Skeletal muscle satellite cell (primary cell): Measurements from ENCODE around the gene CMTM2.
"Not testable (repeated sequence)": the region's sequence is repeated elsewhere in the genome, so short reads cannot be mapped to it uniquely, and the experiment has no call there.

Experiments used
- H3K27me3 ChIP-seq: 2 replicates; pipeline ENCODE4 v1.7.0; 2013; ENCODE audit warnings: low read length; ENCODE audit not compliant: control insufficient read depth, insufficient read depth
- H3K36me3 ChIP-seq: 2 replicates; pipeline ENCODE4 v1.7.0; 2013; ENCODE audit warnings: mild to moderate bottlenecking, control low read depth, low read length; ENCODE audit not compliant: insufficient read depth
- H3K4me1 ChIP-seq: 2 replicates; pipeline ENCODE4 v1.7.0; 2013; ENCODE audit warnings: low read length; ENCODE audit not compliant: control insufficient read depth, insufficient read depth
- H3K4me2 ChIP-seq: 2 replicates; pipeline ENCODE4 v1.7.0; 2013; ENCODE audit warnings: mild to moderate bottlenecking, low read length
- H3K4me3 ChIP-seq: 2 replicates; pipeline ENCODE4 v1.7.0; 2013; ENCODE audit warnings: low read length
- H3K9ac ChIP-seq: 2 replicates; pipeline ENCODE4 v1.7.0; 2013; ENCODE audit warnings: mild to moderate bottlenecking, low read depth, low read length, moderate library complexity
- H3K9me3 ChIP-seq: replicated peaks from 2 replicates; pipeline ENCODE4 v1.7.0; 2013; ENCODE audit warnings: mild to moderate bottlenecking, control low read depth, low read length

CMTM2 gene

DNA sequence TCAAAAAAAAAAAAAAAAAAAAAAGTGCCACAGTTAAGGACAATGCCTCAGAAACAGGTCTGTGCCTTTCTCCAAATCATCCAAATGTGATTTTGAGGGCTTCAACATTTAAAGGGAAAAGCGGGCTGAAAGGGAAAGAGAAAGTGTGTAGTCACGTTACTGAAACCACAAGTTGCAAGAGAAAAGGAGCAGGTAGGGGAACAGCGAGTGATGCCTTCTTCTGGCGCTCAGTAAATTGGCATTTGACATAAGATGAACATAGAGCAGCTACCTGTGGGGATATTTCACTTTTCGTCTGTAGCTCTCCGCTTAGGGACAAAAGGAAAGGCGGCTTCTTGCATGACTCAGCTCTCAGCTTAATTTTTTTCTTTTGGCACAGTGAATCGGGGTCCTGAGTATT is 11.1 kb downstream of the CMTM2 start:
- no peak overlapping the region for H3K9ac ChIP-seq
- peaks cover 11% of the 10 kb centered on the region for H3K27me3 ChIP-seq
- H3K4me3 ChIP-seq: no peak overlapping the region
- no peak overlapping the region for H3K4me2 ChIP-seq
- H3K36me3 ChIP-seq: no peaks in the 10 kb centered on the region
- no peaks in the 10 kb centered on the region for H3K9me3 ChIP-seq
- no peaks in the 10 kb centered on the region for H3K4me1 ChIP-seq

DNA sequence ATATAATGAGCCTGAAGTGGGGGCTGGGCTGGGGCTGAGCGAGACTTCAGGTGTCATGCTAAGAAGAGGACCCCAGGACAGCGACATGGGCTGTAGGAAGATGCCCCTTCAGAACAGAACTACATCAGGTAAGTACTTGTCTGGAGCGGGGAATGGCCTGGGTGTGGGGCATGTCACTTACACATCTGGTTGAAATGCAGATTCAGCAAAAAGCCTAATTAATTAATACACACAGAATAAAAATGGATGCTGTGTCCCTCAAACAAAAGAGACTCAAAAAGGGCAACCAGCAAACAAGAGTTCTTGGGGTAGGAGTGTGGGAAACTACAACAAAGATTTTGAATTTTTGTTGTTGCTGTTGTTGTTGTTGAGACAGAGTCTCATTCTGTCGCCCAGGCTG is 11.8 kb downstream of the CMTM2 start:
- no peak overlapping the region for H3K9ac ChIP-seq
- H3K36me3 ChIP-seq: no peaks in the 10 kb centered on the region
- H3K4me1 ChIP-seq: no peaks in the 10 kb centered on the region
- peaks cover 11% of the 10 kb centered on the region for H3K27me3 ChIP-seq
- H3K4me3 ChIP-seq: no peak overlapping the region
- H3K9me3 ChIP-seq: no peaks in the 10 kb centered on the region
- H3K4me2 ChIP-seq: no peak overlapping the region

DNA sequence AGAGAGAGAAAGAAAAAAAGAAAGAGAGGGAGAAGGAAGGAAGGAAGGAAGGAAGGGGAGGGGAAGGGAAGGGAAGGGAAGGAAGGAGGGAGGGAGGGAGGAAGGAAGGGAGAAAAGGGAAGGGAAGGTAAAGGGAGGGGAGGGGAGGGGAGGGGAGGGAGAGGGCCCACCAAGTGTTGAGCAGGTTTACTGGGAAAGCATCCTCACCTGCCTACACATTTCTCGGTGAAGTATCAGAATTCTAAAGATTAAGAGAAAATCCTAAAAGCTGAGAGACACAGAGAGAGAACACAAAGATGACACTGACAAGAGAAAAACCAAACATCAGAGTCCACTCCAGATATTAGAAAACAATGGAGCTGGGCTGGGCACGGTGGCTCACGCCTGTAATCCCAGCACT is 13.0 kb downstream of the CMTM2 start:
- H3K9me3 ChIP-seq: no peaks in the 10 kb centered on the region
- H3K4me3 ChIP-seq: no peak overlapping the region
- no peak overlapping the region for H3K4me2 ChIP-seq
- no peaks in the 10 kb centered on the region for H3K36me3 ChIP-seq
- H3K9ac ChIP-seq: no peak overlapping the region
- peaks cover 11% of the 10 kb centered on the region for H3K27me3 ChIP-seq
- H3K4me1 ChIP-seq: no peaks in the 10 kb centered on the region

DNA sequence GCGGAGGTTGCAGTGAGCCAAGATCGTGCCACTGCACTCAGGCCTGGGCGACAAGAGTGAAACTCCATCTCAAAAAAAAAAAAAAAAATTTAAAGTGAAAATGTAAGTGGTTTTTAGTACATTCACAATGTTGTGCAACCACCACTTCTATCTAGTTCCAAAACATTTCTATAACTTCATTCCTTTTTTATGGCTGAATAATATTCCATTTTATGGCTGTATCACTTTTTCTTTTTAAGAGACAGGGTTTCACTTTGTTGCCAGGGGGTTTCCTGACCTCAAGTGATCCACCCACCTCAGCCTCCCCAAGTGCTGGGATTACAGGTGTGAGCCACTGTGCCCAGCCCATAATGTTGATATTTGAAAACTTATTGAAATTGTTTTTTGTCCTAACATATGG is 13.6 kb downstream of the CMTM2 start:
- Histone ChIP-seq H3K4me1 (no peaks in the 10 kb centered on the region), H3K9me3 (no peaks in the 10 kb centered on the region), H3K9ac (no peak overlapping the region), H3K4me3 (no peak overlapping the region), H3K4me2 (no peak overlapping the region), H3K27me3 (peaks cover 11% of the 10 kb centered on the region), H3K36me3 (no peaks in the 10 kb centered on the region)

DNA sequence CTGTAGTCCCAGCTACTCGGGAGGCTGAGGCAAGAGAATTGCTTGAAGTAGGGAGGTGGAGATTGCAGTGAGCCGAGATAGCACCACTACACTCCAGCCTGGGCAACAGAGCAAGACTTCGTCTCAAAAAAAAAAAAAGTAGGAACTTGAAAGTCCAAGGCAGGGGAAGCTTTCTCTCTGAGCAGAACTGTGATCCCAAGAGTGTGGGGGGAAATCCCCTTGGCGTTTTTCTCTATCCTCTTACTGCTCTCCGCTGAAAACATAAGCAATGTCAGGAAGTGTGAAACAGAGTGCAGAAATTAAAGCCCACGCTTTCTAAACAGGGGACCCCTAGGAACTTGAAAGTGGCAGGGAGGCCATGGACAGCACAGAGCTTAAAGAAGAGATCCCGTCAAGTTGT is 15.5 kb downstream of the CMTM2 start:
- Histone ChIP-seq H3K4me3 (no peak overlapping the region), H3K36me3 (no peaks in the 10 kb centered on the region), H3K4me1 (no peaks in the 10 kb centered on the region), H3K4me2 (no peak overlapping the region), H3K9ac (no peak overlapping the region), H3K9me3 (no peaks in the 10 kb centered on the region), H3K27me3 (peaks cover 20% of the 10 kb centered on the region)

DNA sequence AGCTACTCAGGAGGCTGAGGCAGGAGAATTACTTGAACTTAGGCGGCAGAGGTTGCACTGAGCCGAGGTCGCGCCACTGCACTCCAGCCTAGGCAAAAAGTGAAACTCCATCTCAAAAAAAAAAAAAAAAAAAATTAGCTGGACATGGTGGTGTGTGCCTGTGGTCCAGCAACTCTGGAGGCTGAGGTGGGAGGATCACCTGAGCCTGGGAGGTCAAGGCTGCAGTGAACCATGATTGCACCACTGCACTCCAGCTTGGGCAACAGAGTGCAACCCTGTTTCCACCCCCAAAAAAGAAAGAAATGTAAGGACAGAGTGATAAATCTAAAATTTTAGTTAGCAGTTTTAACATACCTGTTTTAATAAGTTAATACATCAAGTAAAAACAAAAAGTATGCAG is 17.3 kb downstream of the CMTM2 start:
- H3K9ac ChIP-seq, H3K9me3 ChIP-seq, H3K4me3 ChIP-seq, H3K4me2 ChIP-seq, H3K36me3 ChIP-seq, H3K4me1 ChIP-seq: not testable (repeated sequence)
- H3K27me3 ChIP-seq: peaks cover 16% of the 10 kb centered on the region

DNA sequence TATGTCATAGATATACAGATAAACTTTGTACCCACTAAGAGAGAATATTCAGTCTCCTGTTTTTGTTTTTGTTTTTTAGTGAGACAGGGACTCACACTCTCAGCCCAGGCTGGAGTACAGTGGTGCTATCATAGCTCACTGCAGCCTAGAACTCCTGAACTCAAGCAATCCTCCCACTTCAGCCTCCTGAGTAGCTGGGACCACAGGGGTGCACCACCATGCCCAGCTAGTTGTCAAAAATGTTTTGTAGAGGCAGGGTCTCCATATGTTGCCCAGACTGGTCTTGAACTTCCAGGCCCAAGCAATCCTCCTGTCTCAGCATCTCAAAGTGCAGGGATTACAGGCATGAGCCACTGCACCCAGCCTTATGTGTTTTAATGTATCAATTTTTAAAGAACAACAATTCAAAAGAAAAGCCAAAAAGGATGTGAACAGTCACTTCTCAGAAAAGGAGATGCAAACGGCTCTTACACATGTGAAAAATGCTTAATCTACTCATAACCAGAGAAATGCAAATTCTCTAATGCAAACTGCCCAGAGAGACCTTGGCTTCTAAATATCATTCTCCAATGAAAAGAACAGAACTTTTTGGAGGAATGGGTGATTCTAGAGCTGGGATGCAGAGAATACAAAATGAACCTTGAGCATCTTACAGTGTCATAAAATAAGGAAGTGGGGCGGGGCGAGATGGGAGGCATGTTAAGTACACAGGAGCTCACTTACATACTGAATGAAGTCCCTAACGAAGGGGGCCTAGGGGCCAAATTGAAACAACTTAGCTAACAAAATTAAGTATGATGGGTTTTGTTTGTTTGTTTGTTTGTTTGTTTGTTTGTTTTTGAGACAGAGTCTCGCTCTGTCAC is 18.0 kb downstream of the CMTM2 start:
- Histone ChIP-seq H3K4me2 (no peak overlapping the region), H3K4me3 (no peak overlapping the region), H3K36me3 (no peaks in the 10 kb centered on the region), H3K9ac (no peak overlapping the region), H3K27me3 (peaks cover 16% of the 10 kb centered on the region), H3K9me3 (peaks cover 2% of the 10 kb centered on the region), H3K4me1 (no peaks in the 10 kb centered on the region)

DNA sequence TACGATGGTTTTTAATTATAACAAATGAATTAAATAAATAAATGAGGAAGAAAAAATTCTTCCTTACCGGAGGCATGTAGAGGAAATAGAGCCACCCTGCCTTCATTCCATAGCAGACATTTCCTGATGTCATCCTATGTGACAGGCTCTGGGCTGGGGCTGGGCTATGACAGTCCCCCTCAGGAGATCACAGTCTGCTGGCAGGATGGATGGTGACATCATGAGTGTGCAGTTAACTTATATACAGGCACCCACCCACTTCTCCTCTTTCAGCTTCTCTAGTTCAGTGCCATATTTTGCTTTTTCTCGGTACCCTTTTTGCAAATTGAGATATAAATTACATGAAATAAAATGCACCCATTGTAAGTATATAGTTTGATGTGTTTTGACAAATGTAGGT is 18.8 kb downstream of the CMTM2 start:
- H3K4me3 ChIP-seq: no peak overlapping the region
- H3K27me3 ChIP-seq: peaks cover 16% of the 10 kb centered on the region
- H3K4me1 ChIP-seq: no peaks in the 10 kb centered on the region
- H3K4me2 ChIP-seq: no peak overlapping the region
- no peak overlapping the region for H3K9ac ChIP-seq
- H3K36me3 ChIP-seq: no peaks in the 10 kb centered on the region
- H3K9me3 ChIP-seq: peaks cover 2% of the 10 kb centered on the region

DNA sequence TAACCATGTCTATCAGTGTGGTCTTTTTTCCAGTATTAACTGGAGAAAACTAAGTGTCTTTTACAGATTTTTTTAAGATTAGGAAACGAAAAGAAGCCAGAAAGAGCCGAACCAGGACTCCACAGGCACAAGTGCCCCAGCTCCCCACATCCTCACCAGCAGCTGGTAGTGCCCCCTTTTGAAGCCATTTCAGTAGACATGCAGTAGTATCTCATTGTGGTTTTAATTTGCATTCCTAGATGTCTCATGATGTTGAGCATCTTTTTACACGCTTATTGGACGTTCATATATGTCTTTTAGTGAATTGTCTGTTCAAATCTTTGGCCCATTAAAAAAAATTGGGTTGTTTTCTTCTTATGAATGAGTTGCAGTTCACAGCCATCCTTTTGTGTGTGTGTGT is 20.5 kb downstream of the CMTM2 start:
- H3K4me1 ChIP-seq: peaks cover 7% of the 10 kb centered on the region
- H3K27me3 ChIP-seq: peaks cover 15% of the 10 kb centered on the region
- H3K9ac ChIP-seq: no peak overlapping the region
- no peak overlapping the region for H3K4me3 ChIP-seq
- H3K36me3 ChIP-seq: no peaks in the 10 kb centered on the region
- H3K9me3 ChIP-seq: peaks cover 2% of the 10 kb centered on the region
- H3K4me2 ChIP-seq: no peak overlapping the region

DNA sequence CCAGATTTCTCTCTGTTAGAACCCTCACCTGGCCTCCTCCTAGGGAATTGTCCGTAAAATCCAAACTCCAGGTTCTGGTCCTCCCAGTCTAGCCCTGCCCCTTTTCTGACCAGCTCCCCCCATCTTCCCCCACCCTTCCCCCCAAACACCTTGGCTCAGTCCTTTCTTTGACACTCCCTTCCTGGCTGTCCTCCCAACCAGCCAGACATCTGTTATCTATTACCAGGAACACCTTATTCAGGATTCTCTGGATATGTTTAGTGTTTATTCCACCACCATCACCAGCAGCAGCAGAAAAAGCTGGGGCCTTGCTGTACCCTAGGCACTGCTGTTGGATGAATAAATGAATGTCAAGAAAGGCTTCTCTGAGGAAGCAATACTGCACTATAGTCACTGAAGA is 21.2 kb downstream of the CMTM2 start:
- Histone ChIP-seq H3K36me3 (no peaks in the 10 kb centered on the region), H3K27me3 (peaks cover 10% of the 10 kb centered on the region), H3K9me3 (peaks cover 2% of the 10 kb centered on the region), H3K9ac (no peak overlapping the region), H3K4me3 (no peak overlapping the region), H3K4me2 (no peak overlapping the region), H3K4me1 (peaks cover 7% of the 10 kb centered on the region)

DNA sequence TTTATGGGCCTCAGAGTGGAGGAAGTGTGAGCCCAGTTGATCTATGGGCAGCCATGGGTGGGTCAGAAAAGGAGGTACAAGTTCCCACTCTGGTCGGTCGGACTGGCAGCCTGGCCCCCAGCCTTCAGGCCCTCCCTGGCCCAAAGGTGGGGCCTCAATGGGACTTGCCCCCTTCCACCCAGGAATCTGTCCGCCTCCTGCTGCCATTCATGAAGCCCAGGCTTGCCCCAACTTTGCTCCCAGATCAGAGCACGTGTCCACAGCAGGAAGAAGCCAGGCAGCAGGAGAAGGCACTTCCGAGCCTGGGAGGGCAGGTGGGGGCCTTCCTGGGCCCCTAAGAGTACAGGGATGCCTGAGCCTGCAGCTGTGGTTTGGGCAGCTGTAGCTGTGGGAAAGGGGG is 22.2 kb downstream of the CMTM2 start:
- no peaks in the 10 kb centered on the region for H3K36me3 ChIP-seq
- peaks cover 2% of the 10 kb centered on the region for H3K9me3 ChIP-seq
- no peak overlapping the region for H3K4me2 ChIP-seq
- no peak overlapping the region for H3K4me3 ChIP-seq
- H3K4me1 ChIP-seq: peaks cover 16% of the 10 kb centered on the region
- peaks cover 10% of the 10 kb centered on the region for H3K27me3 ChIP-seq
- H3K9ac ChIP-seq: no peak overlapping the region
